CD4-positive, alpha-beta memory T cell (primary cell): ENCODE measurements around the gene PLEKHA6. TPM values are rescaled to one million over a fixed set of nuclear protein-coding genes. Genes with fewer than 3 reads are reported as not detected.
A peak's percentile ranks its signal among the peaks of the same experiment; 100 is the strongest.

ENCODE experiments used
- CTCF ChIA-PET: fragments of 350-600 bp; sonication (Branson Sonifier 250); formaldehyde crosslinking; loops from one replicate; lab custom pipeline; 2021; ENCODE audit warnings: inconsistent platforms; ENCODE audit not compliant: partially characterized antibody; lab: Charles Lee
- POLR2A ChIA-PET: fragments of 350-600 bp; sonication (Branson Sonifier 250); formaldehyde crosslinking; loops from one replicate; lab custom pipeline; 2021; ENCODE audit not compliant: partially characterized antibody; lab: Charles Lee
- DNase-seq, 5 donors: peaks; one replicate each; pipeline versions ENCODE4 v3.0.0 to v3.0.0-alpha.2; 2020 to 2022; ENCODE audit warnings: mixed read lengths in 1 of 5
- H3K27ac ChIP-seq: one replicate; pipeline ENCODE4 v1.7.0; 2013; ENCODE audit warnings: low read depth, low read length
- H3K27me3 ChIP-seq: 2 replicates; pipeline ENCODE4 v1.7.0; 2013; ENCODE audit warnings: mild to moderate bottlenecking, low read length, moderate library complexity; ENCODE audit not compliant: insufficient read depth
- H3K36me3 ChIP-seq: 2 replicates; pipeline ENCODE4 v1.7.0; 2013; ENCODE audit warnings: mild to moderate bottlenecking, low read length, moderate library complexity; ENCODE audit not compliant: insufficient read depth
- H3K4me1 ChIP-seq: 2 replicates; pipeline ENCODE4 v1.7.0; 2013; ENCODE audit warnings: mild to moderate bottlenecking, low read length, moderate library complexity; ENCODE audit not compliant: insufficient read depth
- H3K4me3 ChIP-seq, 2 donors: one replicate each; pipeline ENCODE4 v1.7.0; 2013; ENCODE audit warnings: low read length in 2 of 2, mild to moderate bottlenecking in 1 of 2
- H3K9me3 ChIP-seq, 2 donors: one replicate each; pipeline ENCODE4 v1.7.0; 2013; ENCODE audit warnings: low read length in 2 of 2, control low read depth in 1 of 2; ENCODE audit not compliant: control insufficient read depth in 1 of 2
- H3K27ac Mint-ChIP-seq, 7 donors: one replicate each; pipeline ENCODE4 v1.8.0; 2020 to 2021; ENCODE audit warnings: mixed read lengths in 7 of 7, mild to moderate bottlenecking in 6 of 7, inconsistent platforms in 3 of 7, moderate library complexity in 3 of 7
- H3K27me3 Mint-ChIP-seq, 2 donors: one replicate each; pipeline ENCODE4 v1.8.0; 2020 to 2021; ENCODE audit warnings: mixed read lengths in 2 of 2
- H3K36me3 Mint-ChIP-seq, 2 donors: one replicate each; pipeline ENCODE4 v1.8.0; 2020 to 2021; ENCODE audit warnings: mixed read lengths in 2 of 2, inconsistent platforms in 1 of 2, mild to moderate bottlenecking in 1 of 2
- H3K4me1 Mint-ChIP-seq, 4 donors: one replicate each; pipeline ENCODE4 v1.8.0; 2020 to 2021; ENCODE audit warnings: mixed read lengths in 4 of 4, mild to moderate bottlenecking in 1 of 4
- H3K4me3 Mint-ChIP-seq, 8 donors: one replicate each; pipeline ENCODE4 v1.8.0; 2020 to 2021; ENCODE audit warnings: mixed read lengths in 8 of 8, mild to moderate bottlenecking in 7 of 8, moderate library complexity in 6 of 8, inconsistent platforms in 3 of 8
- H3K9me3 Mint-ChIP-seq, 8 donors: one replicate each; pipeline ENCODE4 v1.8.0; 2020 to 2021; ENCODE audit warnings: mixed read lengths in 8 of 8, mild to moderate bottlenecking in 5 of 8, inconsistent platforms in 3 of 8, moderate library complexity in 1 of 8
- intact Hi-C: fragments of 100-400 bp; cut with micrococcal nuclease; formaldehyde crosslinking; loops from one replicate; pipeline ENCODE4 v1.15.1; 2023
- polyA plus RNA-seq, 2 donors: library from polyadenylated mRNA; unstranded; fragments of 300-500 nt; fragmentation: Illumina TruSeq; gene quantifications; one replicate each; pipeline ENCODE4 v1.2.3, GENCODE V29; 2021
- total RNA-seq, 2 experiments: library from RNA; stranded (reverse); gene quantifications; one replicate each; pipeline ENCODE4 v1.2.3, GENCODE V29; 2021

The PLEKHA6 gene
- total and polyA plus RNA-seq, 4 experiments from 2014 or later = 0.15 to 0.89 (median 0.52) TPM; not detected in 1

DNA sequence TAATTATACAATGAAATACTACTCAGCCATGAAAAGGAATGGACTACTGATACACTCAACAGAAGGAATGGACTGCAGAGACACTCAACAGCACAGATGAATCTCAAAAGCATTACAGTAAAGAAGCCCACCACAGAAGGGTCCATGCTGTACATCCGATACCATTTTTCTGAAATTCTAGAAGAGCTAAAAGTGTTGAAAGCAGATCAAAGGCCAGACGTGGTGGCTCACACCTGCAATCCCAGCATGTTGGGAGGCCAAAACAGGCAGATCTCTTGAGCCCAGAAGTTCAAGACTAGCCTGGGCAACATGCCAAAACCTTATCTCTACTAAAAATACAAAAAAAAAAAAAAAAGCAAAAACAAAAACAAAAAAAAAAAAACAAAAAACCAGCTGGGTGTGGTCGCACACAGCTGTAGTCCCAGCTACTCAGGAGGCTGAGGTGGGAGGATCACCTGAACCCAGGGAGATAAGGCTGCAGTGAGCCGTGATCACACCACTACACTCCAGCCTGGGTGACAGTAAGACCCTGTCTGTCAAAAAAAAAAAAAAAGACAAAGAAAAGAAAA is 36.4 kb upstream of the PLEKHA6 start:
- Mint-ChIP-seq H3K4me3 (no peak overlapping the region), H3K36me3 (peaks cover 24 to 27% of the 10 kb centered on the region in 2 donors), H3K4me1 (peaks cover 2 to 10% (median 7%) of the 10 kb centered on the region in 4 donors), H3K9me3 (no peaks in the 10 kb centered on the region), H3K27me3 (no peaks in the 10 kb centered on the region), H3K27ac (peak overlapping the region in 2 of 7 donors; percentile 38 to 60)
- Histone ChIP-seq H3K27ac (no peak overlapping the region), H3K36me3 (peaks cover 13% of the 10 kb centered on the region), H3K9me3 (no peaks in the 10 kb centered on the region), H3K4me3 (no peak overlapping the region), H3K4me1 (no peaks in the 10 kb centered on the region), H3K27me3 (no peaks in the 10 kb centered on the region)
- DNase-seq = no peak
- ChIA-PET POLR2A (no interaction called here), CTCF (interaction anchor here (1.2 to 3.5 kb wide), 4 partner anchors 12 to 233 kb away, joined by 3 to 17 read pairs (median 4); no protein-coding TSS in a partner anchor)
- intact Hi-C loops = no loop called here

DNA sequence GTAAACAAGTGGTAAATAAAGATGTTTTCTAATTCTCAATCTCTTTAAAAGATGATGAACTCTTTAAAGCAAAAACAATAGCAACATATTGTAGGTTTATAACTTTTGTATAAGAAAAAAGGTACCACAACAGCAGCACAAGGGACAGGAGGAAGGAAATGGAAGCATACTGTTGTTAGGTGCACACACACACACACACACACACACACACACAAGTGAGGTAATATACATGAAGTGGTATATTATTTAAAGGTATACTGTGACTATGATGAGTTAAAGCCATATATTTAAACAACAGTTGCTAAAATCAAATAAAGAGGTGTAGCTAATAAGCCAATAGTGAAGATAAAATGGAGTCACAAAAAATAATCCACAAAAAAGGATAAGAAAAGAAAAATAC is 31.9 kb upstream of the PLEKHA6 start:
- Mint-ChIP-seq H3K27me3 (no peaks in the 10 kb centered on the region), H3K4me3 (no peak overlapping the region), H3K27ac (peak overlapping the region in 4 of 7 donors; percentile 31 to 62 (median 50)), H3K4me1 (peaks cover 0 to 16% (median 6%) of the 10 kb centered on the region in 4 donors), H3K9me3 (no peaks in the 10 kb centered on the region), H3K36me3 (peaks cover 0 to 4% of the 10 kb centered on the region in 2 donors)
- Histone ChIP-seq H3K27ac (no peak overlapping the region), H3K36me3 (no peaks in the 10 kb centered on the region), H3K4me3 (no peak overlapping the region), H3K27me3 (no peaks in the 10 kb centered on the region), H3K4me1 (peaks cover 3% of the 10 kb centered on the region), H3K9me3 (no peaks in the 10 kb centered on the region)
- CTCF ChIA-PET = interaction anchor here (0.9 to 3.7 kb wide), 2 partner anchors 7 to 400 kb away, joined by 4 to 18 read pairs; no protein-coding TSS in a partner anchor
- DNase-seq = no peak
- intact Hi-C loops = no loop called here
- POLR2A ChIA-PET = no interaction called here

GRCh38 chr1:204390751-204391466 is 31.2 kb upstream of the PLEKHA6 start:
- H3K4me3 ChIP-seq = no peak overlapping the region
- Mint-ChIP-seq H3K9me3 (no peaks in the 10 kb centered on the region), H3K27me3 (no peaks in the 10 kb centered on the region), H3K36me3 (peaks cover 0 to 4% of the 10 kb centered on the region in 2 donors), H3K27ac (no peak overlapping the region), H3K4me1 (peaks cover 0 to 16% (median 6%) of the 10 kb centered on the region in 4 donors), H3K4me3 (no peak overlapping the region)
- no peaks in the 10 kb centered on the region for H3K9me3 ChIP-seq
- H3K27ac ChIP-seq = no peak overlapping the region
- CTCF ChIA-PET = interaction anchor here (0.9 to 3.7 kb wide), 2 partner anchors 8 to 401 kb away, joined by 4 to 18 read pairs; no protein-coding TSS in a partner anchor
- no peak for DNase-seq
- no peaks in the 10 kb centered on the region for H3K36me3 ChIP-seq
- peaks cover 3% of the 10 kb centered on the region for H3K4me1 ChIP-seq
- no peaks in the 10 kb centered on the region for H3K27me3 ChIP-seq
- POLR2A ChIA-PET = interaction anchor here (1.5 kb wide), 1 partner anchor 8 kb away, joined by 5 read pairs; no protein-coding TSS in a partner anchor
- intact Hi-C loops = no loop called here

GRCh38 chr1:204385727-204386126 is 26.0 kb upstream of the PLEKHA6 start:
- Histone ChIP-seq H3K27me3 (no peaks in the 10 kb centered on the region), H3K4me1 (peaks cover 1% of the 10 kb centered on the region), H3K27ac (no peak overlapping the region), H3K4me3 (no peak overlapping the region), H3K36me3 (no peaks in the 10 kb centered on the region), H3K9me3 (no peaks in the 10 kb centered on the region)
- Mint-ChIP-seq H3K4me1 (peaks cover 5 to 10% (median 6%) of the 10 kb centered on the region in 4 donors), H3K9me3 (no peaks in the 10 kb centered on the region), H3K27ac (no peak overlapping the region), H3K4me3 (no peak overlapping the region), H3K36me3 (no peaks in the 10 kb centered on the region), H3K27me3 (peaks cover 0 to 5% of the 10 kb centered on the region in 2 donors)
- POLR2A ChIA-PET = interaction anchor here (0.7 kb wide), 1 partner anchor 34 kb away, joined by 3 read pairs; no protein-coding TSS in a partner anchor
- no peak for DNase-seq
- CTCF ChIA-PET = interaction anchor here (1.1 to 1.2 kb wide), 2 partner anchors 13 kb away, joined by 6 read pairs; no protein-coding TSS in a partner anchor
- intact Hi-C loops = no loop called here

DNA sequence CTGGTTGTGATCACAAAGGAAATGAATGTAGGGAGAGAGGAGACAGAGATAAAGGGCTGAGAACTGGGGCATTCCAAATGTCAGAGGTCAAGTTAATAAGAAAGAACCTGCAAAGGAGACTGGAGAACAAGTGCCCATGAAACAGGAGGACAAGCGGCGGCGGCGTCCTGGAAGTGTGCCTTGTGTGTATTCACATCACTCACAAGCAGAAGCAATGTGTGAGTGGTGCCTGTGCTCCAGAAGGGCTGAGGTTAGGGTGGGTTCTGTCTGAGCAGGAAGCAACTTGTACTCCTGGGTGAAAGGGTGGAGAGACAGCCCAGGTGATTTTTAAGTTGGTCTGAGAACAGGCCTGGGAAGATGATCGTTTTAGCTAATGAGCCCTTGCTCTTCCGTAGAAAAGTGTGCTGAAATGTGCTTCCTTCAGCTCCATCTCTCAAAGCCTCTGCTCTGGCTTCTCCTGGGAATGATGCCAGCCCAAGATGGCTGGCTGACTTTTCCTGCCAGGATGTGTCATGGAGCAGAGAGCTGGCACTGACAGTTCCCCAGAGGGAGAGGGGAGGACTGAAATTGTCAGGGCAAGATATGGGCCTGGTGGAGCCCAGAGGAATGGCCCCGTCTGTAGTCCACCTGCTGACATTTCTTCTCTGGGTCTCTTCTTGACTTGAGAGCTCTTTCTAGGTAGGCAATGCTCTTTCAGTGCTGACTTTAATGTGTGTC is 25.1 kb upstream of the PLEKHA6 start:
- H3K4me3 Mint-ChIP-seq = no peak overlapping the region
- Histone ChIP-seq H3K27me3 (no peaks in the 10 kb centered on the region), H3K27ac (no peak overlapping the region), H3K4me3 (no peak overlapping the region), H3K9me3 (no peaks in the 10 kb centered on the region), H3K36me3 (no peaks in the 10 kb centered on the region), H3K4me1 (no peaks in the 10 kb centered on the region)
- intact Hi-C loops = no loop called here
- no peak for DNase-seq
- no peak overlapping the region for H3K27ac Mint-ChIP-seq
- H3K27me3 Mint-ChIP-seq = peaks cover 0 to 6% of the 10 kb centered on the region in 2 donors
- H3K36me3 Mint-ChIP-seq = no peaks in the 10 kb centered on the region
- ChIA-PET CTCF (interaction anchor here (1.2 kb wide), 2 partner anchors 14 to 46 kb away, joined by 3 to 6 read pairs; no protein-coding TSS in a partner anchor), POLR2A (no interaction called here)
- no peaks in the 10 kb centered on the region for H3K9me3 Mint-ChIP-seq
- H3K4me1 Mint-ChIP-seq = peaks cover 4 to 5% (median 5%) of the 10 kb centered on the region in 4 donors

- H3K36me3 Mint-ChIP-seq = no peaks in the 10 kb centered on the region
- intact Hi-C loops = loop anchor here (2.0 kb wide), 1 partner anchor 15 kb away; no protein-coding TSS in a partner anchor
- Histone ChIP-seq H3K36me3 (no peaks in the 10 kb centered on the region), H3K27ac (no peak overlapping the region), H3K4me1 (peaks cover 3% of the 10 kb centered on the region), H3K4me3 (no peak overlapping the region), H3K27me3 (peaks cover 4% of the 10 kb centered on the region), H3K9me3 (no peaks in the 10 kb centered on the region)
- CTCF ChIA-PET = interaction anchor here (2.0 to 7.6 kb wide), 2 partner anchors 16 to 20 kb away, joined by 11 to 59 read pairs; no protein-coding TSS in a partner anchor
- H3K27me3 Mint-ChIP-seq = peaks cover 3 to 11% of the 10 kb centered on the region in 2 donors
- POLR2A ChIA-PET = no interaction called here
- peaks cover 3 to 7% (median 5%) of the 10 kb centered on the region in 4 donors for H3K4me1 Mint-ChIP-seq
- H3K27ac Mint-ChIP-seq = no peak overlapping the region
- H3K9me3 Mint-ChIP-seq = no peaks in the 10 kb centered on the region
- no peak overlapping the region for H3K4me3 Mint-ChIP-seq
- no peak for DNase-seq
Measured at GRCh38 chr1:204383163-204383904, 23.6 kb upstream of the PLEKHA6 start.
